WTC11 (cell line): ENCODE measurements around the gene NUP93. TPM values are rescaled to one million over a fixed set of nuclear protein-coding genes. Genes with fewer than 3 reads are reported as not detected.

Experiments
- ATAC-seq: fragments of 200-7000 bp; cut with Tn5 transposase; 2 replicates; pipeline ENCODE4 v1.10.0; 2021; ENCODE audit warnings: mild to moderate bottlenecking, moderate library complexity
- CTCF ChIA-PET: fragments of 300-600 bp; sonication (Branson Sonifier 250); formaldehyde crosslinking; loops from one replicate; lab custom pipeline; 2021; ENCODE audit warnings: antibody characterized with exemption; lab: Charles Lee
- POLR2A ChIA-PET: fragments of 350-600 bp; sonication (Branson Sonifier 250); formaldehyde crosslinking; loops from one replicate; lab custom pipeline; 2021; ENCODE audit warnings: antibody characterized with exemption; lab: Charles Lee
- DNase-seq: peaks from one replicate; pipeline ENCODE4 v3.0.0; 2021; ENCODE audit warnings: low spot score
- H3K27ac Mint-ChIP-seq: 2 replicates; pipeline ENCODE4 v1.8.0; 2021; ENCODE audit warnings: mixed read lengths
- H3K27me3 Mint-ChIP-seq: 2 replicates; pipeline ENCODE4 v1.8.0; 2021; ENCODE audit warnings: low read depth, mild to moderate bottlenecking, moderate library complexity, mixed read lengths
- H3K36me3 Mint-ChIP-seq: 2 replicates; pipeline ENCODE4 v1.8.0; 2021; ENCODE audit warnings: mixed read lengths
- H3K4me1 Mint-ChIP-seq: 2 replicates; pipeline ENCODE4 v1.8.0; 2022; ENCODE audit warnings: mixed read lengths
- H3K4me3 Mint-ChIP-seq: 2 replicates; pipeline ENCODE4 v1.8.0; 2021; ENCODE audit warnings: mild to moderate bottlenecking, moderate library complexity, mixed read lengths
- H3K9me3 Mint-ChIP-seq: 2 replicates; pipeline ENCODE4 v1.8.0; 2021; ENCODE audit warnings: mixed read lengths
- CREM ChIP-seq: sonication (generic); formaldehyde crosslinking; IDR thresholded peaks from 2 replicates; pipeline ENCODE4 v1.8.1; 2022; ENCODE audit warnings: mild to moderate bottlenecking, missing genetic modification reagents, moderate library complexity
- EMX1 ChIP-seq: fragments of 250-450 bp; sonication (Bioruptor Pico); IDR thresholded peaks from 2 replicates; pipeline ENCODE4 v1.8.0; 2021; ENCODE audit warnings: mild to moderate bottlenecking
- GTF2I ChIP-seq: fragments of 250-450 bp; sonication (Bioruptor Pico); conservative IDR thresholded peaks from 2 replicates; pipeline ENCODE4 v1.4.0; 2021; ENCODE audit warnings: mild to moderate bottlenecking
- HMGA2 ChIP-seq: fragments of 250-450 bp; sonication (Bioruptor Pico); IDR thresholded peaks from 2 replicates; pipeline ENCODE4 v1.4.0; 2021; ENCODE audit warnings: mild to moderate bottlenecking, moderate library complexity
- NFYB ChIP-seq: sonication (generic); formaldehyde crosslinking; conservative IDR thresholded peaks from 2 replicates; pipeline ENCODE4 v1.8.0; 2022; ENCODE audit warnings: low read depth, missing genetic modification reagents
- NR2C2 ChIP-seq: sonication (generic); formaldehyde crosslinking; IDR thresholded peaks from 2 replicates; pipeline ENCODE4 v1.8.0; 2022; ENCODE audit warnings: mild to moderate bottlenecking, missing genetic modification reagents
- NR3C1 ChIP-seq: sonication (generic); formaldehyde crosslinking; conservative IDR thresholded peaks from 2 replicates; pipeline ENCODE4 v1.8.1; 2023; ENCODE audit warnings: low read depth, mild to moderate bottlenecking, missing genetic modification reagents
- OVOL2 ChIP-seq: fragments of 250-450 bp; sonication (Bioruptor Pico); IDR thresholded peaks from 2 replicates; pipeline ENCODE4 v1.9.0; 2021; ENCODE audit warnings: mild to moderate bottlenecking, borderline replicate concordance
- RELA ChIP-seq: sonication (generic); formaldehyde crosslinking; IDR thresholded peaks from 2 replicates; pipeline ENCODE4 v1.8.1; 2022; ENCODE audit warnings: missing genetic modification reagents, mild to moderate bottlenecking, borderline replicate concordance
- SOX15 ChIP-seq: fragments of 250-450 bp; sonication (Bioruptor Pico); IDR thresholded peaks from 2 replicates; pipeline ENCODE4 v1.9.0; 2021; ENCODE audit warnings: mild to moderate bottlenecking
- TEAD1 ChIP-seq: sonication (generic); formaldehyde crosslinking; IDR thresholded peaks from 2 replicates; pipeline ENCODE4 v1.8.0; 2022; ENCODE audit warnings: mild to moderate bottlenecking, missing genetic modification reagents
- TP53 ChIP-seq: sonication (generic); formaldehyde crosslinking; IDR thresholded peaks from 2 replicates; pipeline ENCODE4 v1.8.1; 2023; ENCODE audit warnings: mild to moderate bottlenecking, missing genetic modification reagents
- ZBTB21 ChIP-seq: sonication (generic); formaldehyde crosslinking; IDR thresholded peaks from 2 replicates; pipeline ENCODE4 v1.8.1; 2023; ENCODE audit warnings: mild to moderate bottlenecking, missing genetic modification reagents, borderline replicate concordance
- ZNF232 ChIP-seq: sonication (generic); formaldehyde crosslinking; IDR thresholded peaks from 2 replicates; pipeline ENCODE4 v1.8.0; 2022; ENCODE audit warnings: mild to moderate bottlenecking, missing genetic modification reagents
- ZNF671 ChIP-seq: fragments of 250-450 bp; sonication (Bioruptor Pico); IDR thresholded peaks from 2 replicates; pipeline ENCODE4 v1.8.0; 2021; ENCODE audit warnings: mild to moderate bottlenecking
- total RNA-seq: library from RNA; stranded (reverse); gene quantifications from 3 replicates; pipeline ENCODE4 v1.2.3, GENCODE V29; 2021
- TF ChIP-seq, protein P1 (sequence below): sonication (generic); formaldehyde crosslinking; IDR thresholded peaks from 2 replicates; pipeline ENCODE4 v1.8.1; 2022; ENCODE audit warnings: missing genetic modification reagents, borderline replicate concordance
- TF ChIP-seq, protein P2 (sequence below): fragments of 250-450 bp; sonication (Bioruptor Pico); IDR thresholded peaks from 2 replicates; pipeline ENCODE4 v1.9.0; 2021; ENCODE audit warnings: mild to moderate bottlenecking
- TF ChIP-seq, protein P3 (sequence below): sonication (generic); formaldehyde crosslinking; IDR thresholded peaks from 2 replicates; pipeline ENCODE4 v1.8.0; 2023; ENCODE audit warnings: mild to moderate bottlenecking, missing genetic modification reagents
- TF ChIP-seq, protein P4 (sequence below): sonication (generic); formaldehyde crosslinking; IDR thresholded peaks from 2 replicates; pipeline ENCODE4 v1.8.0; 2022; ENCODE audit warnings: mild to moderate bottlenecking, missing genetic modification reagents
- TF ChIP-seq, protein P5 (sequence below): fragments of 250-450 bp; sonication (Bioruptor Pico); IDR thresholded peaks from 2 replicates; pipeline ENCODE4 v1.9.0; 2021; ENCODE audit warnings: mild to moderate bottlenecking

Gene NUP93
- total RNA-seq, 1 experiment from 2014 or later, result 185 TPM

DNA sequence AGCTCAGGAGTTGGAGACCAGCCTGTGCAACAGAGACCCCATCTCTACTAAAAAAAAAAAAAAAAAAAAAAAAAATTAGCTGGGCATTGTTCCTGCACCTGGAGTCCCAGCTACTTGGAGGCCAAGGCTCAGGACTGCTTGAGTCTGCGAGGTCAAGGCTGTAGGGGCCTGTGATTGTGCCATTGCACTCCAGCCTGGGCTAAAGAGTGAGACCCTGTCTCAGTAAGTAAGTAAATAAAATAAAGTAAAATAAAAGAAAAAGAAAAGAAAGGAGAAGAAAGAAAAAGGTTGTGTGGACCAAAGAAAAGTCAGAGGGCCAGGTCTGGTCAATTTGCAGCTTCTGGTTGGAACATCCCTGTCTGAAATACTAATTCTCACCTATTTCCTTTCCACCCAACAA lies 29.3 kb upstream of the NUP93 start:
- POLR2A ChIA-PET, result interaction anchor here (0.6 to 2.3 kb wide), 4 partner anchors 18 to 416 kb away, joined by 3 to 10 read pairs (median 8); partner anchors contain the start of gene MT1X
- peaks cover 2% of the 10 kb centered on the region for H3K27me3 Mint-ChIP-seq
- DNase-seq (no peak), ATAC-seq (no peak)
- peaks cover 5% of the 10 kb centered on the region; the same call in 1 of the 2 replicates for H3K36me3 Mint-ChIP-seq
- H3K4me3 Mint-ChIP-seq, result no peak overlapping the region
- CTCF ChIA-PET, result interaction anchor here (0.5 to 3.3 kb wide), 19 partner anchors 17 to 172 kb away, joined by 3 to 46 read pairs (median 18); partner anchors contain the start of genes MT1F, MT1G, MT1H and MT1X
- H3K4me1 Mint-ChIP-seq, result peaks cover 17% of the 10 kb centered on the region
- peaks cover 11% of the 10 kb centered on the region for H3K9me3 Mint-ChIP-seq
- H3K27ac Mint-ChIP-seq, result no peak overlapping the region
- no peak for TF ChIP-seq HMGA2
- TF ChIP-seq, protein P1, sequence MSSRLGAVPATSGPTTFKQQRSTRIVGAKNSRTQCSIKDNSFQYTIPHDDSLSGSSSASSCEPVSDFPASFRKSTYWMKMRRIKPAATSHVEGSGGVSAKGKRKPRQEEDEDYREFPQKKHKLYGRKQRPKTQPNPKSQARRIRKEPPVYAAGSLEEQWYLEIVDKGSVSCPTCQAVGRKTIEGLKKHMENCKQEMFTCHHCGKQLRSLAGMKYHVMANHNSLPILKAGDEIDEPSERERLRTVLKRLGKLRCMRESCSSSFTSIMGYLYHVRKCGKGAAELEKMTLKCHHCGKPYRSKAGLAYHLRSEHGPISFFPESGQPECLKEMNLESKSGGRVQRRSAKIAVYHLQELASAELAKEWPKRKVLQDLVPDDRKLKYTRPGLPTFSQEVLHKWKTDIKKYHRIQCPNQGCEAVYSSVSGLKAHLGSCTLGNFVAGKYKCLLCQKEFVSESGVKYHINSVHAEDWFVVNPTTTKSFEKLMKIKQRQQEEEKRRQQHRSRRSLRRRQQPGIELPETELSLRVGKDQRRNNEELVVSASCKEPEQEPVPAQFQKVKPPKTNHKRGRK, result no peak
- TF ChIP-seq NR2C2 (CRISPR knock-in tag), result no peak
- TF ChIP-seq, protein P2, sequence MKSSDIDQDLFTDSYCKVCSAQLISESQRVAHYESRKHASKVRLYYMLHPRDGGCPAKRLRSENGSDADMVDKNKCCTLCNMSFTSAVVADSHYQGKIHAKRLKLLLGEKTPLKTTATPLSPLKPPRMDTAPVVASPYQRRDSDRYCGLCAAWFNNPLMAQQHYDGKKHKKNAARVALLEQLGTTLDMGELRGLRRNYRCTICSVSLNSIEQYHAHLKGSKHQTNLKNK (CRISPR knock-in tag), result no peak
- TF ChIP-seq TP53, result no peak
- TF ChIP-seq NFYB (CRISPR knock-in tag), result no peak
- TF ChIP-seq RELA, result no peak
- TF ChIP-seq, protein P3, sequence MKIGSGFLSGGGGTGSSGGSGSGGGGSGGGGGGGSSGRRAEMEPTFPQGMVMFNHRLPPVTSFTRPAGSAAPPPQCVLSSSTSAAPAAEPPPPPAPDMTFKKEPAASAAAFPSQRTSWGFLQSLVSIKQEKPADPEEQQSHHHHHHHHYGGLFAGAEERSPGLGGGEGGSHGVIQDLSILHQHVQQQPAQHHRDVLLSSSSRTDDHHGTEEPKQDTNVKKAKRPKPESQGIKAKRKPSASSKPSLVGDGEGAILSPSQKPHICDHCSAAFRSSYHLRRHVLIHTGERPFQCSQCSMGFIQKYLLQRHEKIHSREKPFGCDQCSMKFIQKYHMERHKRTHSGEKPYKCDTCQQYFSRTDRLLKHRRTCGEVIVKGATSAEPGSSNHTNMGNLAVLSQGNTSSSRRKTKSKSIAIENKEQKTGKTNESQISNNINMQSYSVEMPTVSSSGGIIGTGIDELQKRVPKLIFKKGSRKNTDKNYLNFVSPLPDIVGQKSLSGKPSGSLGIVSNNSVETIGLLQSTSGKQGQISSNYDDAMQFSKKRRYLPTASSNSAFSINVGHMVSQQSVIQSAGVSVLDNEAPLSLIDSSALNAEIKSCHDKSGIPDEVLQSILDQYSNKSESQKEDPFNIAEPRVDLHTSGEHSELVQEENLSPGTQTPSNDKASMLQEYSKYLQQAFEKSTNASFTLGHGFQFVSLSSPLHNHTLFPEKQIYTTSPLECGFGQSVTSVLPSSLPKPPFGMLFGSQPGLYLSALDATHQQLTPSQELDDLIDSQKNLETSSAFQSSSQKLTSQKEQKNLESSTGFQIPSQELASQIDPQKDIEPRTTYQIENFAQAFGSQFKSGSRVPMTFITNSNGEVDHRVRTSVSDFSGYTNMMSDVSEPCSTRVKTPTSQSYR (CRISPR knock-in tag), result no peak
- TF ChIP-seq ZNF671 (CRISPR knock-in tag), result no peak
- TF ChIP-seq ZBTB21 (CRISPR knock-in tag), result no peak
- TF ChIP-seq OVOL2 (CRISPR knock-in tag), result no peak
- no peak for TF ChIP-seq CREM (CRISPR knock-in tag)
- no peak for TF ChIP-seq NR3C1 (CRISPR knock-in tag)
- TF ChIP-seq TEAD1 (CRISPR knock-in tag), result no peak

DNA sequence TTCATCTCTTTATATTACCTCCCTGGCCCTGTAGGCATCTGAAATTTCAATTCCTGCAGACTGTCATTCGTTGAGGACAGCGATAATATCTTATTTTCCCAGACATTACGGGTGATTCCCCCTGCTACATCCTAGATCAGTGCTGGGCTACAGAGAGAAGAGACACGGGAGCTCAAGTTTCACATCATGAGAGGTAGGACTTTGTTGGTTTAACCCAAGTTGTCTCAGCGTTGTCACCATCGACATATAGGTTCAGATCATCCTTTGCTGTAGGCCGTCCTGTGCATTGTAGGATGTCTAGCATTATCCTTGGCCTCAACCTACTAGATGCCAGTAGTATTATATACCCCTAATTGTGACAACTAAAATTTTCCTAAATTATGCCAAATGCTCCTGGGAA lies 28.4 kb upstream of the NUP93 start:
- TF ChIP-seq TEAD1 (CRISPR knock-in tag) (no peak), ZNF232 (CRISPR knock-in tag) (no peak), GTF2I (no peak), SOX15 (no peak), EMX1 (CRISPR knock-in tag) (no peak)
- TF ChIP-seq, protein P4, sequence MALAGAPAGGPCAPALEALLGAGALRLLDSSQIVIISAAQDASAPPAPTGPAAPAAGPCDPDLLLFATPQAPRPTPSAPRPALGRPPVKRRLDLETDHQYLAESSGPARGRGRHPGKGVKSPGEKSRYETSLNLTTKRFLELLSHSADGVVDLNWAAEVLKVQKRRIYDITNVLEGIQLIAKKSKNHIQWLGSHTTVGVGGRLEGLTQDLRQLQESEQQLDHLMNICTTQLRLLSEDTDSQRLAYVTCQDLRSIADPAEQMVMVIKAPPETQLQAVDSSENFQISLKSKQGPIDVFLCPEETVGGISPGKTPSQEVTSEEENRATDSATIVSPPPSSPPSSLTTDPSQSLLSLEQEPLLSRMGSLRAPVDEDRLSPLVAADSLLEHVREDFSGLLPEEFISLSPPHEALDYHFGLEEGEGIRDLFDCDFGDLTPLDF (CRISPR knock-in tag), result no peak
- TF ChIP-seq, protein P5, sequence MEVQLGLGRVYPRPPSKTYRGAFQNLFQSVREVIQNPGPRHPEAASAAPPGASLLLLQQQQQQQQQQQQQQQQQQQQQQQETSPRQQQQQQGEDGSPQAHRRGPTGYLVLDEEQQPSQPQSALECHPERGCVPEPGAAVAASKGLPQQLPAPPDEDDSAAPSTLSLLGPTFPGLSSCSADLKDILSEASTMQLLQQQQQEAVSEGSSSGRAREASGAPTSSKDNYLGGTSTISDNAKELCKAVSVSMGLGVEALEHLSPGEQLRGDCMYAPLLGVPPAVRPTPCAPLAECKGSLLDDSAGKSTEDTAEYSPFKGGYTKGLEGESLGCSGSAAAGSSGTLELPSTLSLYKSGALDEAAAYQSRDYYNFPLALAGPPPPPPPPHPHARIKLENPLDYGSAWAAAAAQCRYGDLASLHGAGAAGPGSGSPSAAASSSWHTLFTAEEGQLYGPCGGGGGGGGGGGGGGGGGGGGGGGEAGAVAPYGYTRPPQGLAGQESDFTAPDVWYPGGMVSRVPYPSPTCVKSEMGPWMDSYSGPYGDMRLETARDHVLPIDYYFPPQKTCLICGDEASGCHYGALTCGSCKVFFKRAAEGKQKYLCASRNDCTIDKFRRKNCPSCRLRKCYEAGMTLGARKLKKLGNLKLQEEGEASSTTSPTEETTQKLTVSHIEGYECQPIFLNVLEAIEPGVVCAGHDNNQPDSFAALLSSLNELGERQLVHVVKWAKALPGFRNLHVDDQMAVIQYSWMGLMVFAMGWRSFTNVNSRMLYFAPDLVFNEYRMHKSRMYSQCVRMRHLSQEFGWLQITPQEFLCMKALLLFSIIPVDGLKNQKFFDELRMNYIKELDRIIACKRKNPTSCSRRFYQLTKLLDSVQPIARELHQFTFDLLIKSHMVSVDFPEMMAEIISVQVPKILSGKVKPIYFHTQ, result no peak
- TF ChIP-seq, all 79 proteins: peak for 0
- peaks cover 2% of the 10 kb centered on the region for H3K27me3 Mint-ChIP-seq
- peak; percentile 55; the same call in 1 of the 2 replicates for ATAC-seq
- ChIA-PET CTCF (interaction anchor here (0.7 to 3.3 kb wide), 47 partner anchors 9 to 232 kb away, joined by 3 to 46 read pairs (median 7); partner anchors contain the start of genes MT1E, MT1F, MT1G and MT1H), POLR2A (interaction anchor here (1.1 to 2.3 kb wide), 6 partner anchors 19 to 250 kb away, joined by 3 to 10 read pairs (median 4); partner anchors contain the start of genes MT1E, MT1X, MT2A and NUDT21)
- no peak for DNase-seq
- H3K4me1 Mint-ChIP-seq, result peaks cover 17% of the 10 kb centered on the region
- peaks cover 11% of the 10 kb centered on the region for H3K9me3 Mint-ChIP-seq
- no peak overlapping the region for H3K27ac Mint-ChIP-seq
- no peak overlapping the region for H3K4me3 Mint-ChIP-seq
- peaks cover 5% of the 10 kb centered on the region; the same call in 1 of the 2 replicates for H3K36me3 Mint-ChIP-seq
